GM18861 (cell line): ENCODE data around the gene KLHL17.

ENCODE experiments used
- ATAC-seq: cut with Tn5 transposase; IDR thresholded peaks from one replicate; pipeline ENCODE4 v1.9.1; 2021; ENCODE audit not compliant: unreplicated experiment

KLHL17 gene

DNA sequence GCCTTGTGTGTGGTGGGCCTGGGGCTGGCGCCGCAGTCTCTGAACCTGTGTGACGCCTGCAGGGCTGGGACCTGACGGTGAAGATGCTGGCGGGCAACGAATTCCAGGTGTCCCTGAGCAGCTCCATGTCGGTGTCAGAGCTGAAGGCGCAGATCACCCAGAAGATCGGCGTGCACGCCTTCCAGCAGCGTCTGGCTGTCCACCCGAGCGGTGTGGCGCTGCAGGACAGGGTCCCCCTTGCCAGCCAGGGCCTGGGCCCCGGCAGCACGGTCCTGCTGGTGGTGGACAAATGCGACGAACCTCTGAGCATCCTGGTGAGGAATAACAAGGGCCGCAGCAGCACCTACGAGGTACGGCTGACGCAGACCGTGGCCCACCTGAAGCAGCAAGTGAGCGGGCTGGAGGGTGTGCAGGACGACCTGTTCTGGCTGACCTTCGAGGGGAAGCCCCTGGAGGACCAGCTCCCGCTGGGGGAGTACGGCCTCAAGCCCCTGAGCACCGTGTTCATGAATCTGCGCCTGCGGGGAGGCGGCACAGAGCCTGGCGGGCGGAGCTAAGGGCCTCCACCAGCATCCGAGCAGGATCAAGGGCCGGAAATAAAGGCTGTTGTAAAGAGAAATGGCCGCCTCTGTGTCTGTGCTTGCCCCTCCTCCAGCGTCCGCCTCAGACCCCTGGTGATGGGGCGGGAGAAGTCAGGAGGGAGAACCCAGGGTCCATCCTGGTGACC is 53.7 kb downstream of the KLHL17 start:
- no peak for ATAC-seq

DNA sequence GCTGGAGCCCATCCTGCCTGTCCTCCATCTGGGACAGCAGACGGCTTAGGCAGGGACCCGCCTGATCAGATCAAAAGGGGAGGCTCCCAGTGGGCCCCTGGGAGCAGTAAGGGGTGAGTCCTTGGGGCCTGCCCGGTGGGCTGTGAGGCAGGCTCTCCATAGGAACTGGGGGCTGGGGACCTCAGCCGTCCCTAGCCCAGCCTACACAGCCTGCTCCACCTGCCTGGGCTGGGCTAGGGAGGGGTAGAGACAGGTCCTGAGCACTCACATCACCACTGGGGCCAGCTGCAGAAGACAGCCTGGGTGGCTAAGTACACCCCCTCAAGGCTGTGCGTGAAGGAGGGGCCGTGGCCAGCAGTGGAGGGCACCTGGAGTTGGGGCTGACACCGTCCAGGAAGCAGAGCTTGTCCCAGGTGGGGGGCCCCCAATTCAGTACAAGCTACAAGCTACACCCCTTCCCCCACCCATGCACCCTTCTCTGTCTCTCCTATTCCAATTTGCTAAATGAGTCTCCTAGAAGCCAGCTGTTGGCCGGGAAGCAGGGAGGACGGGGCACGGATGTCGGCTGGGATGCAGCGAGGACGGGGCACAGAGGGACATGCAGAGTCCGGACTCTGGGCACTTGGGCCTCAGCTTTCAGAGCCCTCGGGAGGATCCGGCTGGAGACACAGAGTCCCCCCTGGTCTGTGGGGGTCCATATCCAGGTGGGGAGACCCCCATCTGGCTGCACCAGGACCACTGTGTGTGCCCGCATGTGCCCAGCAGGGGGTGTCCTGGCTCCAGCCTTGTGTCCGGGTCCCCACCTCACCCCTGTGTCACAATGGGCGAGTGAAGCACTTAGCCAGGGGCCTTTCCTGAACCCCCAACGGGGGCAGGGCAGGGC is 54.7 kb downstream of the KLHL17 start:
- ATAC-seq = no peak
